Measurements from ENCODE around the gene TMEM196. TPM values are rescaled to one million over a fixed set of nuclear protein-coding genes. Genes with fewer than 3 reads are reported as not detected.

The TMEM196 gene
- polyA plus RNA-seq, 3 donors = not detected

GRCh38 chr7:19747740-19748339, 25.6 kb downstream of the TMEM196 start:
- Mint-ChIP-seq H3K27me3 (ENCODE audit: low read depth in 3 of 3) (peaks cover 0 to 5% (median 2%) of the 10 kb centered on the region in 3 donors), H3K36me3 (no peaks in the 10 kb centered on the region)
- peak in 1 of 3 donors; percentile 12 for DNase-seq

GRCh38 chr7:19744075-19744474, 29.3 kb downstream of the TMEM196 start:
- no peaks in the 10 kb centered on the region for H3K36me3 ChIP-seq (replicated peaks in 1 of 2; ENCODE audit: control insufficient read depth in 1 of 2, insufficient read depth in 2 of 2, low read length in 2 of 2)
- no peak overlapping the region for H3K9ac ChIP-seq (ENCODE audit: insufficient read depth, low read length, poor library complexity, severe bottlenecking)
- no peak overlapping the region for H2AFZ ChIP-seq (ENCODE audit: insufficient read depth, low read depth, low read length, poor library complexity, severe bottlenecking)
- H3K4me3 ChIP-seq (replicated peaks in 1 of 3; ENCODE audit: low read depth in 2 of 3, low read length in 3 of 3) = no peak overlapping the region
- no peak overlapping the region for H3K4me3 Mint-ChIP-seq
- no peaks in the 10 kb centered on the region for H3K9me3 Mint-ChIP-seq
- H3K9me3 ChIP-seq (replicated peaks in 1 of 2; ENCODE audit: control insufficient read depth in 1 of 2, insufficient read depth in 1 of 2, low read length in 2 of 2) = no peaks in the 10 kb centered on the region
- no CpG with 5 or more reads among the region's 1 CpG for WGBS (ENCODE audit: insufficient coverage)
- no peak for TF ChIP-seq CTCF (IDR thresholded peaks at IDR 0.05)
- H3K4me1 Mint-ChIP-seq = no peaks in the 10 kb centered on the region
- no peaks in the 10 kb centered on the region for H3K79me2 ChIP-seq (ENCODE audit: insufficient read depth, low read length)
- no peak overlapping the region for H3K27ac ChIP-seq (ENCODE audit: low read depth in 1 of 2, low read length in 2 of 2)
- H3K27me3 Mint-ChIP-seq (ENCODE audit: low read depth in 3 of 3) = peaks cover 0 to 5% (median 2%) of the 10 kb centered on the region in 3 donors
- no peaks in the 10 kb centered on the region for H3K4me1 ChIP-seq (ENCODE audit: control insufficient read depth in 1 of 2, insufficient read depth in 2 of 2, low read length in 2 of 2)
- H3K36me3 Mint-ChIP-seq = no peaks in the 10 kb centered on the region
- intact Hi-C loops (cut with micrococcal nuclease) = no loop called here
- H3K4me2 ChIP-seq (replicated peaks; ENCODE audit: extremely low read depth, low read length, poor library complexity, severe bottlenecking) = no peak overlapping the region
- H4K20me1 ChIP-seq (ENCODE audit: insufficient read depth, low read length) = no peaks in the 10 kb centered on the region
- H3K27me3 ChIP-seq (ENCODE audit: control insufficient read depth in 2 of 2, insufficient read depth in 2 of 2, low read length in 2 of 2) = no peaks in the 10 kb centered on the region
- DNase-seq = no peak
- H3K27ac Mint-ChIP-seq = no peak overlapping the region

More at GRCh38 chr7:19747740-19748339, 25.6 kb downstream of the TMEM196 start:
- Histone ChIP-seq H3K27ac (ENCODE audit: low read depth in 1 of 2, low read length in 2 of 2) (no peak overlapping the region), H3K79me2 (ENCODE audit: insufficient read depth, low read length) (no peaks in the 10 kb centered on the region), H3K27me3 (ENCODE audit: control insufficient read depth in 2 of 2, insufficient read depth in 2 of 2, low read length in 2 of 2) (no peaks in the 10 kb centered on the region), H3K4me3 (replicated peaks in 1 of 3; ENCODE audit: low read depth in 2 of 3, low read length in 3 of 3) (no peak overlapping the region), H3K9me3 (replicated peaks in 1 of 2; ENCODE audit: control insufficient read depth in 1 of 2, insufficient read depth in 1 of 2, low read length in 2 of 2) (no peaks in the 10 kb centered on the region), H4K20me1 (ENCODE audit: insufficient read depth, low read length) (no peaks in the 10 kb centered on the region), H3K36me3 (replicated peaks in 1 of 2; ENCODE audit: control insufficient read depth in 1 of 2, insufficient read depth in 2 of 2, low read length in 2 of 2) (no peaks in the 10 kb centered on the region), H2AFZ (ENCODE audit: insufficient read depth, low read depth, low read length, poor library complexity, severe bottlenecking) (no peak overlapping the region), H3K4me1 (ENCODE audit: control insufficient read depth in 1 of 2, insufficient read depth in 2 of 2, low read length in 2 of 2) (no peaks in the 10 kb centered on the region), H3K9ac (ENCODE audit: insufficient read depth, low read length, poor library complexity, severe bottlenecking) (no peak overlapping the region), H3K4me2 (replicated peaks; ENCODE audit: extremely low read depth, low read length, poor library complexity, severe bottlenecking) (no peak overlapping the region)
- no peak overlapping the region for H3K4me3 Mint-ChIP-seq
- WGBS (ENCODE audit: insufficient coverage) = no CpG with 5 or more reads among the region's 4 CpGs
- H3K4me1 Mint-ChIP-seq = no peaks in the 10 kb centered on the region
- H3K9me3 Mint-ChIP-seq = no peaks in the 10 kb centered on the region
- H3K27ac Mint-ChIP-seq = no peak overlapping the region
- intact Hi-C loops (cut with micrococcal nuclease) = loop anchor here in 1 of 2 donors (5.0 kb wide), 1 partner anchor 849 kb away; no protein-coding TSS in a partner anchor
- peak; percentile 74 for TF ChIP-seq CTCF (IDR thresholded peaks at IDR 0.05)

All from CD14-positive monocyte (primary cell).